Psoas muscle (tissue), 8 donors: ENCODE data around the gene MAN2B1. TPM values are rescaled to one million over a fixed set of nuclear protein-coding genes. Genes with fewer than 3 reads are reported as not detected.

Source experiments
- ATAC-seq, 4 donors: fragments of 200-7000 bp; cut with Tn5 transposase; one replicate each; pipeline ENCODE4 v1.9.1; 2020; ENCODE audit warnings: moderate library complexity in 3 of 4, mild to moderate bottlenecking in 2 of 4
- DNase-seq, 2 donors: peaks; one replicate each; pipeline ENCODE4 v3.0.0-alpha.2; 2020
- H3K27ac ChIP-seq: fragments of 200-600 bp; one replicate; pipeline ENCODE4 v1.8.0; 2022
- H3K27me3 ChIP-seq, 3 donors: fragments of 200-600 bp in 1 of 3; one replicate each; pipeline versions ENCODE4 v1.6.1 to v1.8.0; 2013 to 2022; ENCODE audit warnings: low read length in 2 of 3, mild to moderate bottlenecking in 2 of 3, moderate library complexity in 1 of 3; ENCODE audit not compliant: insufficient read depth in 3 of 3
- H3K36me3 ChIP-seq, 2 donors: fragments of 200-600 bp in 1 of 2; one replicate each; pipeline versions ENCODE4 v1.6.1 to v1.8.0; 2013 to 2022; ENCODE audit warnings: low read depth in 1 of 2, mild to moderate bottlenecking in 1 of 2, moderate library complexity in 1 of 2; ENCODE audit not compliant: insufficient read depth in 1 of 2
- H3K4me1 ChIP-seq: fragments of 200-600 bp; one replicate; pipeline ENCODE4 v1.8.0; 2022
- H3K4me3 ChIP-seq: fragments of 200-600 bp; one replicate; pipeline ENCODE4 v1.8.0; 2022; ENCODE audit warnings: mild to moderate bottlenecking
- H3K9me3 ChIP-seq: fragments of 200-600 bp; one replicate; pipeline ENCODE4 v1.8.0; 2022
- CTCF ChIP-seq: fragments of 200-600 bp; IDR thresholded peaks from one replicate; pipeline ENCODE4 v1.8.0; 2022; ENCODE audit warnings: antibody characterized with exemption
- WGBS, 3 donors: extraction: QIAGEN DNeasy Blood & Tissue Kit; methylation state at CpG; one replicate each; pipeline versions ENCODE4 v1.1.6 to v1.1.7; 2013; 5-methylcytosine and 5-hydroxymethylcytosine counted together
- intact Hi-C, 2 donors: fragments of 100-400 bp; cut with DNase I; formaldehyde crosslinking; loops; one replicate each; pipeline versions ENCODE4 v1.11.0 to v1.14.2; 2022
- polyA plus RNA-seq, 3 donors: library from polyadenylated mRNA; stranded (reverse); fragments of 200-250 nt; gene quantifications; one replicate each; pipeline ENCODE4 v1.2.3, GENCODE V29; 2013
- total RNA-seq, 4 donors: library from RNA; stranded (reverse); fragmentation: NEBNext Ultra II Directional in 2 of 4; extraction: Animal tissue kit (Norgen Biotek cat#: 25700) in 2 of 4; gene quantifications; one replicate each; pipeline versions ENCODE4 v1.2.1 to v1.2.4, GENCODE V29; 2021 to 2023
- donor health status: healthy with polysubstance abuse.
- donor health status: DM: no; HTN: no; CAD: no; lungs with moderate emphysema.
- donor health status: Bipolar disorder and iron deficiency.
- donor health status: healthy.
- donor health status: DM: yes; HTN: yes; CAD: no.
- donor health status: DM: no; HTN: no; CAD: no.
- donor health status: DM: no; HTN: no; CAD: no.
- donor health status: DM: yes; HTN: yes; CAD: no.

MAN2B1 gene
- total and polyA plus RNA-seq, 7 donors = 9.6 to 20.5 (median 16.0) TPM

GRCh38 chr19:12657966-12658365 is 8.6 kb downstream of the MAN2B1 start:
- intact Hi-C loops = no loop called here
- Histone ChIP-seq H3K27ac (no peak overlapping the region), H3K4me1 (no peaks in the 10 kb centered on the region), H3K9me3 (no peaks in the 10 kb centered on the region), H3K36me3 (peaks cover 5 to 91% of the 10 kb centered on the region in 2 donors), H3K4me3 (no peak overlapping the region), H3K27me3 (no peaks in the 10 kb centered on the region)
- no peak for TF ChIP-seq CTCF
- 93 to 96% (median 95%) methylated on average over 20 to 22 of the region's 22 CpGs for WGBS, 3 donors
- DNase-seq (peak in 1 of 2 donors; percentile 39), ATAC-seq (peak in 1 of 4 donors; percentile 20)

GRCh38 chr19:12656899-12657571 is 9.5 kb downstream of the MAN2B1 start:
- Histone ChIP-seq H3K27ac (no peak overlapping the region), H3K9me3 (no peaks in the 10 kb centered on the region), H3K36me3 (peaks cover 5 to 85% of the 10 kb centered on the region in 2 donors), H3K4me1 (no peaks in the 10 kb centered on the region), H3K4me3 (no peak overlapping the region), H3K27me3 (no peaks in the 10 kb centered on the region)
- ATAC-seq (peak in 3 of 4 donors; percentile 23 to 33 (median 26)), DNase-seq (no peak)
- no peak for TF ChIP-seq CTCF
- intact Hi-C loops = no loop called here
- WGBS, 3 donors = 64 to 75% (median 72%) methylated on average over 45 to 50 of the region's 50 CpGs

- Histone ChIP-seq H3K36me3 (peaks cover 5 to 82% of the 10 kb centered on the region in 2 donors), H3K9me3 (no peaks in the 10 kb centered on the region), H3K4me1 (no peaks in the 10 kb centered on the region), H3K27ac (no peak overlapping the region), H3K27me3 (no peaks in the 10 kb centered on the region), H3K4me3 (no peak overlapping the region)
- no peak for TF ChIP-seq CTCF
- intact Hi-C loops = no loop called here
- DNase-seq (no peak), ATAC-seq (no peak)
- 92 to 95% (median 94%) methylated on average over 8 of the region's 8 CpGs for WGBS, 3 donors
Observed at GRCh38 chr19:12655546-12655945, 11.0 kb downstream of the MAN2B1 start.

GRCh38 chr19:12652219-12652618 is 14.3 kb downstream of the MAN2B1 start:
- ATAC-seq (no peak), DNase-seq (no peak)
- intact Hi-C loops = no loop called here
- H3K9me3 ChIP-seq = no peaks in the 10 kb centered on the region
- H3K36me3 ChIP-seq = peaks cover 5 to 51% of the 10 kb centered on the region in 2 donors
- H3K4me3 ChIP-seq = no peak overlapping the region
- no peaks in the 10 kb centered on the region for H3K27me3 ChIP-seq
- WGBS, 3 donors = 89 to 90% (median 89%) methylated on average over 6 of the region's 6 CpGs
- peaks cover 10% of the 10 kb centered on the region for H3K4me1 ChIP-seq
- TF ChIP-seq CTCF = no peak
- no peak overlapping the region for H3K27ac ChIP-seq

GRCh38 chr19:12649941-12650340 is 16.6 kb downstream of the MAN2B1 start:
- Histone ChIP-seq H3K9me3 (no peaks in the 10 kb centered on the region), H3K27ac (no peak overlapping the region), H3K36me3 (peaks cover 0 to 30% of the 10 kb centered on the region in 2 donors), H3K4me1 (peaks cover 10% of the 10 kb centered on the region), H3K4me3 (no peak overlapping the region), H3K27me3 (no peaks in the 10 kb centered on the region)
- no peak for TF ChIP-seq CTCF
- ATAC-seq = no peak
- intact Hi-C loops = no loop called here
- WGBS, 3 donors = 94 to 96% (median 95%) methylated on average over 10 of the region's 10 CpGs
- DNase-seq = no peak
